WTC11 (cell line): Measurements from ENCODE around the gene ZNF821. TPM values are rescaled to one million over a fixed set of nuclear protein-coding genes. Genes with fewer than 3 reads are reported as not detected.

ENCODE experiments used
- ATAC-seq: fragments of 200-7000 bp; cut with Tn5 transposase; 2 replicates; pipeline ENCODE4 v1.10.0; 2021; ENCODE audit warnings: mild to moderate bottlenecking, moderate library complexity
- CTCF ChIA-PET: fragments of 300-600 bp; sonication (Branson Sonifier 250); formaldehyde crosslinking; loops from one replicate; lab custom pipeline; 2021; ENCODE audit warnings: antibody characterized with exemption; lab: Charles Lee
- POLR2A ChIA-PET: fragments of 350-600 bp; sonication (Branson Sonifier 250); formaldehyde crosslinking; loops from one replicate; lab custom pipeline; 2021; ENCODE audit warnings: antibody characterized with exemption; lab: Charles Lee
- DNase-seq: peaks from one replicate; pipeline ENCODE4 v3.0.0; 2021; ENCODE audit warnings: low spot score
- H3K27ac Mint-ChIP-seq: 2 replicates; pipeline ENCODE4 v1.8.0; 2021; ENCODE audit warnings: mixed read lengths
- H3K27me3 Mint-ChIP-seq: 2 replicates; pipeline ENCODE4 v1.8.0; 2021; ENCODE audit warnings: low read depth, mild to moderate bottlenecking, moderate library complexity, mixed read lengths
- H3K36me3 Mint-ChIP-seq: 2 replicates; pipeline ENCODE4 v1.8.0; 2021; ENCODE audit warnings: mixed read lengths
- H3K4me1 Mint-ChIP-seq: 2 replicates; pipeline ENCODE4 v1.8.0; 2022; ENCODE audit warnings: mixed read lengths
- H3K4me3 Mint-ChIP-seq: 2 replicates; pipeline ENCODE4 v1.8.0; 2021; ENCODE audit warnings: mild to moderate bottlenecking, moderate library complexity, mixed read lengths
- H3K9me3 Mint-ChIP-seq: 2 replicates; pipeline ENCODE4 v1.8.0; 2021; ENCODE audit warnings: mixed read lengths
- ATF1 ChIP-seq: sonication (generic); formaldehyde crosslinking; IDR thresholded peaks from 2 replicates; pipeline ENCODE4 v1.8.1; 2023; ENCODE audit warnings: mild to moderate bottlenecking, moderate library complexity, missing genetic modification reagents
- CTCF ChIP-seq: fragments of 200-600 bp; IDR thresholded peaks from 2 replicates; pipeline ENCODE4 v1.8.0; 2022; ENCODE audit warnings: antibody characterized with exemption
- EMX1 ChIP-seq: fragments of 250-450 bp; sonication (Bioruptor Pico); IDR thresholded peaks from 2 replicates; pipeline ENCODE4 v1.8.0; 2021; ENCODE audit warnings: mild to moderate bottlenecking
- ERG ChIP-seq: fragments of 250-450 bp; sonication (Bioruptor Pico); IDR thresholded peaks from 2 replicates; pipeline ENCODE4 v1.8.0; 2021; ENCODE audit warnings: mild to moderate bottlenecking
- ETV6 ChIP-seq: sonication (generic); formaldehyde crosslinking; IDR thresholded peaks from 2 replicates; pipeline ENCODE4 v1.8.1; 2022; ENCODE audit warnings: mild to moderate bottlenecking, missing genetic modification reagents
- GABPB1 ChIP-seq: sonication (generic); formaldehyde crosslinking; IDR thresholded peaks from 2 replicates; pipeline ENCODE4 v1.8.1; 2023; ENCODE audit warnings: mild to moderate bottlenecking, missing genetic modification reagents
- JAZF1 ChIP-seq: fragments of 250-450 bp; sonication (Bioruptor Pico); IDR thresholded peaks from 2 replicates; pipeline ENCODE4 v1.9.0; 2021; ENCODE audit warnings: moderate library complexity, mild to moderate bottlenecking, inconsistent platforms
- JUN ChIP-seq: sonication (generic); formaldehyde crosslinking; IDR thresholded peaks from 2 replicates; pipeline ENCODE4 v1.8.0; 2023; ENCODE audit warnings: mild to moderate bottlenecking, missing genetic modification reagents
- PRDM15 ChIP-seq: sonication (generic); formaldehyde crosslinking; IDR thresholded peaks from 2 replicates; pipeline ENCODE4 v1.8.0; 2022; ENCODE audit warnings: missing genetic modification reagents
- RELA ChIP-seq: sonication (generic); formaldehyde crosslinking; IDR thresholded peaks from 2 replicates; pipeline ENCODE4 v1.8.1; 2022; ENCODE audit warnings: missing genetic modification reagents, mild to moderate bottlenecking, borderline replicate concordance
- RORB ChIP-seq: fragments of 250-450 bp; sonication (Bioruptor Pico); IDR thresholded peaks from 2 replicates; pipeline ENCODE4 v1.9.0; 2021; ENCODE audit warnings: mild to moderate bottlenecking
- SOX15 ChIP-seq: fragments of 250-450 bp; sonication (Bioruptor Pico); IDR thresholded peaks from 2 replicates; pipeline ENCODE4 v1.9.0; 2021; ENCODE audit warnings: mild to moderate bottlenecking
- TP53 ChIP-seq: sonication (generic); formaldehyde crosslinking; IDR thresholded peaks from 2 replicates; pipeline ENCODE4 v1.8.1; 2023; ENCODE audit warnings: mild to moderate bottlenecking, missing genetic modification reagents
- USF1 ChIP-seq: sonication (generic); formaldehyde crosslinking; IDR thresholded peaks from 2 replicates; pipeline ENCODE4 v1.8.0; 2022; ENCODE audit warnings: mild to moderate bottlenecking, missing genetic modification reagents
- ZNF396 ChIP-seq: fragments of 250-450 bp; sonication (Bioruptor Pico); IDR thresholded peaks from 2 replicates; pipeline ENCODE4 v1.8.0; 2021; ENCODE audit warnings: mild to moderate bottlenecking, moderate library complexity, borderline replicate concordance
- ZNF416 ChIP-seq: fragments of 250-450 bp; sonication (Bioruptor Pico); IDR thresholded peaks from 2 replicates; pipeline ENCODE4 v1.9.0; 2021; ENCODE audit warnings: mild to moderate bottlenecking, inconsistent platforms
- total RNA-seq: library from RNA; stranded (reverse); gene quantifications from 3 replicates; pipeline ENCODE4 v1.2.3, GENCODE V29; 2021

Gene ZNF821
- total RNA-seq, 1 experiment from 2014 or later: 16.2 TPM

GRCh38 chr16:71885261-71885650, 1.3 kb upstream of the ZNF821 start:
- Mint-ChIP-seq H3K36me3 (peaks cover 5% of the 10 kb centered on the region), H3K4me1 (peaks cover 34% of the 10 kb centered on the region), H3K27ac (no peak overlapping the region), H3K9me3 (no peaks in the 10 kb centered on the region), H3K4me3 (peak overlapping the region; percentile 92), H3K27me3 (no peaks in the 10 kb centered on the region)
- POLR2A ChIA-PET: interaction anchor here (3.2 kb wide), 1 partner anchor 9 kb away, joined by 17 read pairs; the partner anchor contains the start of gene IST1
- CTCF ChIA-PET: no interaction called here
- DNase-seq (no peak), ATAC-seq (no peak)
- TF ChIP-seq ZNF416 (CRISPR knock-in tag): no peak
- peak; percentile 97 for TF ChIP-seq GABPB1 (CRISPR knock-in tag)
- no peak for TF ChIP-seq EMX1 (CRISPR knock-in tag)
- TF ChIP-seq ATF1: no peak

- no peaks in the 10 kb centered on the region for H3K9me3 Mint-ChIP-seq
- H3K27ac Mint-ChIP-seq: peak overlapping the region; percentile 96
- peak; percentile 31 for ATAC-seq
- peaks cover 37% of the 10 kb centered on the region for H3K4me1 Mint-ChIP-seq
- peaks cover 21% of the 10 kb centered on the region for H3K36me3 Mint-ChIP-seq
- H3K4me3 Mint-ChIP-seq: peak overlapping the region; percentile 76
- ChIA-PET POLR2A (interaction anchor here (0.8 to 3.2 kb wide), 5 partner anchors 11 to 75 kb away, joined by 3 to 17 read pairs (median 5); partner anchors contain the start of genes AP1G1 and IST1), CTCF (interaction anchor here (0.7 to 3.2 kb wide), 22 partner anchors 8 to 272 kb away, joined by 3 to 27 read pairs (median 5); partner anchors contain the start of genes AP1G1, DHX38, IST1 and TXNL4B)
- H3K27me3 Mint-ChIP-seq: no peaks in the 10 kb centered on the region
- DNase-seq: peak; percentile 67
- TF ChIP-seq RORB (CRISPR knock-in tag): no peak
- no peak for TF ChIP-seq JAZF1 (CRISPR knock-in tag)
- TF ChIP-seq PRDM15 (CRISPR knock-in tag): no peak
- no peak for TF ChIP-seq ERG
- no peak for TF ChIP-seq JUN
- no peak for TF ChIP-seq TP53 (CRISPR knock-in tag)
- no peak for TF ChIP-seq USF1 (CRISPR knock-in tag)
- no peak for TF ChIP-seq ZNF396 (CRISPR knock-in tag)
- TF ChIP-seq SOX15: no peak
- no peak for TF ChIP-seq RELA (CRISPR knock-in tag)
Measured at GRCh38 chr16:71883168-71883848, 674 bp downstream of the ZNF821 start.

GRCh38 chr16:71882505-71883167, 1.3 kb downstream of the ZNF821 start:
- peak; percentile 9 for ATAC-seq
- Mint-ChIP-seq H3K4me1 (peaks cover 37% of the 10 kb centered on the region), H3K27ac (peak overlapping the region; percentile 96), H3K27me3 (no peaks in the 10 kb centered on the region), H3K4me3 (peak overlapping the region; percentile 76), H3K36me3 (peaks cover 23% of the 10 kb centered on the region), H3K9me3 (no peaks in the 10 kb centered on the region)
- peak; percentile 71 for DNase-seq
- ChIA-PET POLR2A (interaction anchor here (1.1 to 3.2 kb wide), 4 partner anchors 12 to 74 kb away, joined by 3 to 17 read pairs (median 6); partner anchors contain the start of genes AP1G1 and IST1), CTCF (interaction anchor here (0.5 to 3.2 kb wide), 26 partner anchors 9 to 272 kb away, joined by 3 to 27 read pairs (median 4); partner anchors contain the start of genes DHX38, IST1 and TXNL4B)
- TF ChIP-seq ETV6 (CRISPR knock-in tag) (no peak), CTCF (peak; percentile 83)
